Lower leg skin (tissue), 3 donors: ENCODE results near the gene KLHL40.

Source experiments
- POLR2A ChIP-seq, 2 donors: fragments of 450-650 bp; IDR thresholded peaks; one replicate each; pipeline ENCODE4 v1.6.1; 2016 to 2017; ENCODE audit warnings: antibody characterized with exemption in 2 of 2, mild to moderate bottlenecking in 1 of 2, moderate library complexity in 1 of 2
- TF ChIP-seq, protein P1 (sequence below), 3 donors: fragments of 450-650 bp; IDR thresholded peaks; one replicate each; pipeline ENCODE4 v1.5.1; 2016; ENCODE audit warnings: antibody characterized with exemption in 3 of 3, mild to moderate bottlenecking in 3 of 3, moderate library complexity in 2 of 3

- TF ChIP-seq, protein P1, sequence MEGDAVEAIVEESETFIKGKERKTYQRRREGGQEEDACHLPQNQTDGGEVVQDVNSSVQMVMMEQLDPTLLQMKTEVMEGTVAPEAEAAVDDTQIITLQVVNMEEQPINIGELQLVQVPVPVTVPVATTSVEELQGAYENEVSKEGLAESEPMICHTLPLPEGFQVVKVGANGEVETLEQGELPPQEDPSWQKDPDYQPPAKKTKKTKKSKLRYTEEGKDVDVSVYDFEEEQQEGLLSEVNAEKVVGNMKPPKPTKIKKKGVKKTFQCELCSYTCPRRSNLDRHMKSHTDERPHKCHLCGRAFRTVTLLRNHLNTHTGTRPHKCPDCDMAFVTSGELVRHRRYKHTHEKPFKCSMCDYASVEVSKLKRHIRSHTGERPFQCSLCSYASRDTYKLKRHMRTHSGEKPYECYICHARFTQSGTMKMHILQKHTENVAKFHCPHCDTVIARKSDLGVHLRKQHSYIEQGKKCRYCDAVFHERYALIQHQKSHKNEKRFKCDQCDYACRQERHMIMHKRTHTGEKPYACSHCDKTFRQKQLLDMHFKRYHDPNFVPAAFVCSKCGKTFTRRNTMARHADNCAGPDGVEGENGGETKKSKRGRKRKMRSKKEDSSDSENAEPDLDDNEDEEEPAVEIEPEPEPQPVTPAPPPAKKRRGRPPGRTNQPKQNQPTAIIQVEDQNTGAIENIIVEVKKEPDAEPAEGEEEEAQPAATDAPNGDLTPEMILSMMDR (IDR thresholded peaks at IDR 0.05) = no peak
- no peak for TF ChIP-seq POLR2A (IDR thresholded peaks at IDR 0.05)
Observed at GRCh38 chr3:42660898-42661297, 24.4 kb upstream of the KLHL40 start.
